ENCODE data around the gene ZDHHC24. TPM values are rescaled to one million over a fixed set of nuclear protein-coding genes. Genes with fewer than 3 reads are reported as not detected.

Gene ZDHHC24
- total RNA-seq, 1 experiment from 2014 or later: 26.9 TPM

DNA sequence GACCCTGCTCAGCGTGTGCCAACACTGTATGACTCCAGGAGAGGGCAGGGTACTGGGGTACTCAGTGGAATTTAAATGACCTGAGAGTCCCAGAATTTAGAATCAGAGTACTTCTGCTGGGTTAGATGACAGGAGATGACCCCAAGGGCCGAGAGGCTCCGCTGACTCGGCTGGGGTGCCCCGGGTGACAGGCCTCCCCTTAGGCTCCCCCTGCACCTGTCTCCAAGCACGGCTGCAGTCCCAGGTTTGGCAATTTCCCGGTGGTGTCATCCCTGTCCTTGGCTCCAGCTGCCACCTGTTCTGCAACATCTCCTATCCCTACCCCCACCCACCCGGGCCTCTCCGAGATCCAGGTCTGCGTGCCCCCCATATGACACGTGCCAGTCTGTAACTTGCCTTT, 2.2 kb upstream of the ZDHHC24 start:
- no peaks in the 10 kb centered on the region for H3K36me3 ChIP-seq (ENCODE audit: control insufficient read depth, insufficient read depth, low read length)
- intact Hi-C loops (cut with micrococcal nuclease; ENCODE audit: unreplicated experiment): loop anchor here (5.0 kb wide), 2 partner anchors 44 to 69 kb away; partner anchors contain the start of genes CCDC87, CCS and RBM14

DNA sequence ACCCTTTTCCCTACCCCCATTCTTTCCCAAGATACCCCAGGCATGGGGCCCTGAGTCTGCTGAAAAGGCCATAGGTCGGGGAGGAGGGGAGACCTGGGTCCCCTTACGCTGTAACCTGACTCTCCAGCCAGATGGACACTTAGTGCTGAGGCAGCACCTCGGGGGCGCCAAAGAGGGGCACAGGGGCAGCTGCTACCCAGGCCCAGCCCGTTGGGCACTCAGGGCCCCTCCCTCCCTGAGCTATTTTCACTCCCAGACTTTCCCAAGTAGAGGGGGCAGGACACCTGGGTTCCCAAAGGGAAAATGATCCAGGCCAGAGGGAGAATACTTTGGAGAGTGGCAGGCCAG, 1.8 kb upstream of the ZDHHC24 start:
- Mint-ChIP-seq H3K36me3 (ENCODE audit: insufficient read depth, unreplicated experiment) (no peaks in the 10 kb centered on the region), H3K4me3 (ENCODE audit: unreplicated experiment) (no peak overlapping the region), H3K9me3 (ENCODE audit: unreplicated experiment) (no peaks in the 10 kb centered on the region), H3K27ac (ENCODE audit: unreplicated experiment) (no peak overlapping the region), H3K27me3 (ENCODE audit: insufficient read depth, unreplicated experiment) (no peaks in the 10 kb centered on the region), H3K4me1 (ENCODE audit: low read depth, unreplicated experiment) (peaks cover 15% of the 10 kb centered on the region)
- no TSS peak for BruUV-seq (replicated peaks)
- H3K9me3 ChIP-seq: no peaks in the 10 kb centered on the region
- peaks cover 30% of the 10 kb centered on the region for H3K4me1 ChIP-seq
- peak in 1 of 2 experiments; percentile 50 for DNase-seq
- TF ChIP-seq, protein P1, sequence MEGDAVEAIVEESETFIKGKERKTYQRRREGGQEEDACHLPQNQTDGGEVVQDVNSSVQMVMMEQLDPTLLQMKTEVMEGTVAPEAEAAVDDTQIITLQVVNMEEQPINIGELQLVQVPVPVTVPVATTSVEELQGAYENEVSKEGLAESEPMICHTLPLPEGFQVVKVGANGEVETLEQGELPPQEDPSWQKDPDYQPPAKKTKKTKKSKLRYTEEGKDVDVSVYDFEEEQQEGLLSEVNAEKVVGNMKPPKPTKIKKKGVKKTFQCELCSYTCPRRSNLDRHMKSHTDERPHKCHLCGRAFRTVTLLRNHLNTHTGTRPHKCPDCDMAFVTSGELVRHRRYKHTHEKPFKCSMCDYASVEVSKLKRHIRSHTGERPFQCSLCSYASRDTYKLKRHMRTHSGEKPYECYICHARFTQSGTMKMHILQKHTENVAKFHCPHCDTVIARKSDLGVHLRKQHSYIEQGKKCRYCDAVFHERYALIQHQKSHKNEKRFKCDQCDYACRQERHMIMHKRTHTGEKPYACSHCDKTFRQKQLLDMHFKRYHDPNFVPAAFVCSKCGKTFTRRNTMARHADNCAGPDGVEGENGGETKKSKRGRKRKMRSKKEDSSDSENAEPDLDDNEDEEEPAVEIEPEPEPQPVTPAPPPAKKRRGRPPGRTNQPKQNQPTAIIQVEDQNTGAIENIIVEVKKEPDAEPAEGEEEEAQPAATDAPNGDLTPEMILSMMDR (IDR thresholded peaks at IDR 0.05; ENCODE audit: insufficient read depth in 1 of 2, low read depth in 1 of 2, low read length in 1 of 2, severe bottlenecking in 1 of 2, unreplicated experiment in 1 of 2): no peak
- CTCF ChIA-PET: no interaction called here
- H3K4me3 ChIP-seq (ENCODE audit: low read depth, low read length): no peak overlapping the region
- intact Hi-C loops (cut with micrococcal nuclease; ENCODE audit: unreplicated experiment): loop anchor here (5.0 kb wide), 2 partner anchors 45 to 70 kb away; partner anchors contain the start of genes CCDC87, CCS and RBM14
- H3K36me3 ChIP-seq (ENCODE audit: control insufficient read depth, insufficient read depth, low read length): no peaks in the 10 kb centered on the region
- H3K27me3 ChIP-seq (replicated peaks; ENCODE audit: control insufficient read depth, insufficient read depth, low read length): no peaks in the 10 kb centered on the region
- POLR2A ChIA-PET: no interaction called here

More for the DNA sequence above, 2.2 kb upstream of the ZDHHC24 start:
- H3K27me3 ChIP-seq (replicated peaks; ENCODE audit: control insufficient read depth, insufficient read depth, low read length): no peaks in the 10 kb centered on the region
- H3K36me3 Mint-ChIP-seq (ENCODE audit: insufficient read depth, unreplicated experiment): no peaks in the 10 kb centered on the region
- no TSS peak for BruUV-seq (replicated peaks)
- H3K4me3 Mint-ChIP-seq (ENCODE audit: unreplicated experiment): no peak overlapping the region
- TF ChIP-seq, protein P1 (IDR thresholded peaks at IDR 0.05; ENCODE audit: insufficient read depth in 1 of 2, low read depth in 1 of 2, low read length in 1 of 2, severe bottlenecking in 1 of 2, unreplicated experiment in 1 of 2): no peak
- H3K27ac Mint-ChIP-seq (ENCODE audit: unreplicated experiment): no peak overlapping the region
- POLR2A ChIA-PET: no interaction called here
- H3K27me3 Mint-ChIP-seq (ENCODE audit: insufficient read depth, unreplicated experiment): no peaks in the 10 kb centered on the region
- H3K4me1 Mint-ChIP-seq (ENCODE audit: low read depth, unreplicated experiment): peaks cover 15% of the 10 kb centered on the region
- DNase-seq: peak in 1 of 2 experiments; percentile 39
- H3K9me3 ChIP-seq: no peaks in the 10 kb centered on the region
- H3K9me3 Mint-ChIP-seq (ENCODE audit: unreplicated experiment): no peaks in the 10 kb centered on the region
- peaks cover 30% of the 10 kb centered on the region for H3K4me1 ChIP-seq
- CTCF ChIA-PET: no interaction called here
- H3K4me3 ChIP-seq (ENCODE audit: low read depth, low read length): no peak overlapping the region

DNA sequence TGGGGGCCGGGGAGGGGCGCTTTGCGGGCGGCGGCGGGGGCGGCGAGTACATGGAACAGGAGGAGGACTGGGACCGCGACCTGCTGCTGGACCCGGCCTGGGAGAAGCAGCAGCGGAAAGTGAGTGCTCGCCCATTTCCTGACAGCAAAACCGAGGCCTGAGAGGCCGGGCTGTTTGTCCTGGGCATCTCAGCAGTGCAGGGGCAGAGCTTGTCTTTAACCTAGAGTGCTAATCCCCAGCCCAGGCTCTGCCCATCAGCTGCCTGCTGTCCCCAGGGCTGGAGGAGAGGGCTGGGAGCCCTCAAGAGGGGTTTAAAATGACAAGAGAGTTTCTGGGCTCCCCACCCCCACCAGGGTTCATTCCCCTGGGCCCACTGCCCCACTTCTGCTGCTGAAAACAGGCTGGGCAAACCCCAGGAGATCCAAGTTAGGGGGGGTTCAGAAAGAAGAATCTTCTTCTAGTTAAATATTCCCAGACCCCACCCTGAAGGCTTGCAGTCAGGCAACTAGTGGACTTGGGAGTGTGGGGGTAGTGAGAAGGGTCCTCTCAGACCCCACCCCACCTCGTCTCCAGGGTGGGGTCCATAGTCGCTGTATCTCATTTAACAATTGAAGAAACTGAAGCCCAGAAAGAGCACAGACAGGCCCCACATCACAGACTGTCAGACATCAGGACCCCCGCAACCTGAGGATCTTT, 1.3 kb upstream of the ZDHHC24 start:
- no TSS peak for BruUV-seq (replicated peaks)
- POLR2A ChIA-PET: interaction anchor here (1.5 to 1.7 kb wide), 3 partner anchors 70 to 109 kb away, joined by 3 to 31 read pairs (median 17); partner anchors contain the start of genes RBM14 and RBM4
- intact Hi-C loops (cut with micrococcal nuclease; ENCODE audit: unreplicated experiment): loop anchor here (1.0 to 5.0 kb wide), 4 partner anchors 45 to 130 kb away; partner anchors contain the start of genes CCDC87, CCS, DPP3 and RBM14

More for the DNA sequence above, 1.3 kb upstream of the ZDHHC24 start:
- H3K36me3 ChIP-seq (ENCODE audit: control insufficient read depth, insufficient read depth, low read length): no peaks in the 10 kb centered on the region
- H3K4me1 ChIP-seq: peaks cover 30% of the 10 kb centered on the region
- peaks cover 4% of the 10 kb centered on the region for H3K36me3 Mint-ChIP-seq (ENCODE audit: insufficient read depth, unreplicated experiment)
- H3K9me3 ChIP-seq: no peaks in the 10 kb centered on the region
- no peaks in the 10 kb centered on the region for H3K9me3 Mint-ChIP-seq (ENCODE audit: unreplicated experiment)
- no peak overlapping the region for H3K4me3 Mint-ChIP-seq (ENCODE audit: unreplicated experiment)
- H3K4me3 ChIP-seq (ENCODE audit: low read depth, low read length): no peak overlapping the region
- peaks cover 15% of the 10 kb centered on the region for H3K4me1 Mint-ChIP-seq (ENCODE audit: low read depth, unreplicated experiment)
- H3K27me3 ChIP-seq (replicated peaks; ENCODE audit: control insufficient read depth, insufficient read depth, low read length): no peaks in the 10 kb centered on the region
- peak; percentile 26 to 44 for DNase-seq
- TF ChIP-seq, protein P1 (IDR thresholded peaks at IDR 0.05; ENCODE audit: insufficient read depth in 1 of 2, low read depth in 1 of 2, low read length in 1 of 2, severe bottlenecking in 1 of 2, unreplicated experiment in 1 of 2): no peak
- H3K27me3 Mint-ChIP-seq (ENCODE audit: insufficient read depth, unreplicated experiment): no peaks in the 10 kb centered on the region
- CTCF ChIA-PET: interaction anchor here (1.1 to 2.2 kb wide), 4 partner anchors 44 to 131 kb away, joined by 3 to 31 read pairs (median 6); partner anchors contain the start of genes DPP3 and RBM4B
- no peak overlapping the region for H3K27ac Mint-ChIP-seq (ENCODE audit: unreplicated experiment)

All from Caco-2 (cell line).